Measurements from ENCODE around the gene CD151. TPM values are rescaled to one million over a fixed set of nuclear protein-coding genes. Genes with fewer than 3 reads are reported as not detected.

CD151 gene
- total RNA-seq, 2 donors from 2014 or later = 371 to 396 TPM

GRCh38 chr11:863910-864827, 31.4 kb downstream of the CD151 start:
- Histone ChIP-seq H3K9ac (ENCODE audit: low read depth in 2 of 2, low read length in 2 of 2) (no peak overlapping the region), H3K36me3 (no peaks in the 10 kb centered on the region), H3K9me3 (no peaks in the 10 kb centered on the region), H3K4me1 (peaks cover 12% of the 10 kb centered on the region), H3K4me3 (no peak overlapping the region), H3K27ac (no peak overlapping the region), H3K27me3 (peaks cover 21% of the 10 kb centered on the region)
- TF ChIP-seq CTCF (IDR thresholded peaks at IDR 0.05) = no peak
- intact Hi-C loops (cut with DNase I) = no loop called here
- DNase-seq = no peak

GRCh38 chr11:864898-865297, 32.1 kb downstream of the CD151 start:
- TF ChIP-seq CTCF (IDR thresholded peaks at IDR 0.05) = no peak
- no peak overlapping the region for H3K9ac ChIP-seq (ENCODE audit: low read depth in 2 of 2, low read length in 2 of 2)
- no peak for DNase-seq
- H3K9me3 ChIP-seq = no peaks in the 10 kb centered on the region
- H3K27me3 ChIP-seq = peaks cover 21% of the 10 kb centered on the region
- no peak overlapping the region for H3K27ac ChIP-seq
- H3K4me3 ChIP-seq = no peak overlapping the region
- intact Hi-C loops (cut with DNase I) = no loop called here
- peaks cover 8% of the 10 kb centered on the region for H3K4me1 ChIP-seq
- no peaks in the 10 kb centered on the region for H3K36me3 ChIP-seq

GRCh38 chr11:865462-866430, 33.0 kb downstream of the CD151 start:
- DNase-seq = no peak
- Histone ChIP-seq H3K36me3 (no peaks in the 10 kb centered on the region), H3K4me3 (no peak overlapping the region), H3K27me3 (peaks cover 21% of the 10 kb centered on the region), H3K9ac (ENCODE audit: low read depth in 2 of 2, low read length in 2 of 2) (no peak overlapping the region), H3K4me1 (peaks cover 6% of the 10 kb centered on the region), H3K27ac (no peak overlapping the region), H3K9me3 (no peaks in the 10 kb centered on the region)
- intact Hi-C loops (cut with DNase I) = no loop called here
- no peak for TF ChIP-seq CTCF (IDR thresholded peaks at IDR 0.05)

GRCh38 chr11:866481-866880, 33.7 kb downstream of the CD151 start:
- Histone ChIP-seq H3K9me3 (no peaks in the 10 kb centered on the region), H3K4me1 (peaks cover 6% of the 10 kb centered on the region), H3K9ac (ENCODE audit: low read depth in 2 of 2, low read length in 2 of 2) (no peak overlapping the region), H3K27ac (no peak overlapping the region), H3K4me3 (no peak overlapping the region), H3K36me3 (no peaks in the 10 kb centered on the region), H3K27me3 (peaks cover 21% of the 10 kb centered on the region)
- no peak for DNase-seq
- intact Hi-C loops (cut with DNase I) = no loop called here
- no peak for TF ChIP-seq CTCF (IDR thresholded peaks at IDR 0.05)

- Histone ChIP-seq H3K27ac (no peak overlapping the region), H3K4me3 (no peak overlapping the region), H3K36me3 (no peaks in the 10 kb centered on the region), H3K4me1 (no peaks in the 10 kb centered on the region), H3K9ac (ENCODE audit: low read depth in 2 of 2, low read length in 2 of 2) (no peak overlapping the region), H3K9me3 (no peaks in the 10 kb centered on the region), H3K27me3 (peaks cover 7% of the 10 kb centered on the region)
- intact Hi-C loops (cut with DNase I) = no loop called here
- no peak for DNase-seq
- TF ChIP-seq CTCF (IDR thresholded peaks at IDR 0.05) = no peak
Observed at GRCh38 chr11:867856-868358, 35.2 kb downstream of the CD151 start.
